ENCODE results near the gene ADCY5. TPM values are rescaled to one million over a fixed set of nuclear protein-coding genes. Genes with fewer than 3 reads are reported as not detected.

The ADCY5 gene
- total RNA-seq, 4 donors from 2014 or later, result 119 to 251 (median 185) TPM

DNA sequence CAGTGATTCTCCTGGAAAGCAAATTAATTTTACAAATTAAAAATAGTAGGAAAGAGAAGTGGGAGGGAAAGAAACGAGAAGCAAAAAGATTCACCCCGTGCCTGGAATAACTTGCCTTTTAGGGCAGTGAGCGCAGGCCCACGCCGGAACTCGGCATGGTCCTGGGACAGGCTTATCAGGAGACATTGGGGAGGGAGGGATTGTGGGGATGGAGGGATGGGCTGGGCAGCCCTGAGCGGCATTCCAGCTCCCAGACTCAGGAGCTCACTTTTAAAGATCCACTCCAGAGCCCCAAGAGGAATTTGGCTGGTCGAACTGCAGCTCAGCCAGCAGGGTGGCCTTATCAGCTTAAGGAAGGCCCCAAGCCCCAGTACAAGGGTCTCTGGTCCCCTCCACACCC lies 117.9 kb downstream of the ADCY5 start:
- WGBS, 2 donors (ENCODE audit: low coverage in 1 of 2), result 7 to 50% methylated on average over 5 to 7 of the region's 8 CpGs
- peak; percentile 72 for ATAC-seq
- Histone ChIP-seq H3K9me3 (no peaks in the 10 kb centered on the region), H3K36me3 (peaks cover 0 to 23% of the 10 kb centered on the region in 2 donors), H3K27me3 (no peaks in the 10 kb centered on the region), H3K27ac (peak overlapping the region; percentile 60 to 90 (median 86)), H3K4me3 (no peak overlapping the region), H3K4me1 (peaks cover 10 to 100% (median 24%) of the 10 kb centered on the region in 3 donors)
- TF ChIP-seq POLR2A (IDR thresholded peaks at IDR 0.05), result no peak
- TF ChIP-seq EP300 (IDR thresholded peaks at IDR 0.05), result no peak
- TF ChIP-seq, protein P1, sequence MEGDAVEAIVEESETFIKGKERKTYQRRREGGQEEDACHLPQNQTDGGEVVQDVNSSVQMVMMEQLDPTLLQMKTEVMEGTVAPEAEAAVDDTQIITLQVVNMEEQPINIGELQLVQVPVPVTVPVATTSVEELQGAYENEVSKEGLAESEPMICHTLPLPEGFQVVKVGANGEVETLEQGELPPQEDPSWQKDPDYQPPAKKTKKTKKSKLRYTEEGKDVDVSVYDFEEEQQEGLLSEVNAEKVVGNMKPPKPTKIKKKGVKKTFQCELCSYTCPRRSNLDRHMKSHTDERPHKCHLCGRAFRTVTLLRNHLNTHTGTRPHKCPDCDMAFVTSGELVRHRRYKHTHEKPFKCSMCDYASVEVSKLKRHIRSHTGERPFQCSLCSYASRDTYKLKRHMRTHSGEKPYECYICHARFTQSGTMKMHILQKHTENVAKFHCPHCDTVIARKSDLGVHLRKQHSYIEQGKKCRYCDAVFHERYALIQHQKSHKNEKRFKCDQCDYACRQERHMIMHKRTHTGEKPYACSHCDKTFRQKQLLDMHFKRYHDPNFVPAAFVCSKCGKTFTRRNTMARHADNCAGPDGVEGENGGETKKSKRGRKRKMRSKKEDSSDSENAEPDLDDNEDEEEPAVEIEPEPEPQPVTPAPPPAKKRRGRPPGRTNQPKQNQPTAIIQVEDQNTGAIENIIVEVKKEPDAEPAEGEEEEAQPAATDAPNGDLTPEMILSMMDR (IDR thresholded peaks at IDR 0.05), result no peak
- peak; percentile 63 for TF ChIP-seq POLR2AphosphoS5 (IDR thresholded peaks at IDR 0.05)

DNA sequence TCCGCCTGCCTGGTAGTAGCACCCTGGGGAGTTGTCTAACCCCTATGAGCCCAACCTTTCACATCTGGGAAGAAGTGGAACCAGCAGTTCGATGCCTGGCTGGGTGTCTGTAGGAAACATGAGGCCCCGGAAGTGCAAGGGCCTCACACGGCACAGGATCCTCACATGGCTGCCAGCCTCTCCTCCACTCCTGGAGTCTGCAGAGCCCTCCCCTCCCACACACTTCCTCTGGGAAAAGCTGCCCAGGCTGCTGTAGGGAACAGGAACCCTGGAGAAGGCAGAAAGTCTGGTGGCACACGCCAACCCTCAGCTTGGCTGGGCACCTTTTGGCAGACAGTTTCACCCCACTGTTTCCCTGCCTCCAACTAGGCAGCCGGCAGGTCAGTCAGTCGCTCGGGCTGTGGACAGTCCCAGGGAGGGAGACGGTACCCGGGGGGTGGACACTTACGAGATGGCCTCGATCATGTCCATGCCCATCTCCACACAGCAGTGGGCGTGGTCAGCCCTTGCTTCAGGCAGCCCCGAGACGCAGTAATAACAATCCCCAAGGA lies 118.4 kb downstream of the ADCY5 start:
- Histone ChIP-seq H3K4me1 (peaks cover 10 to 100% (median 23%) of the 10 kb centered on the region in 3 donors), H3K36me3 (peaks cover 0 to 28% of the 10 kb centered on the region in 2 donors), H3K27me3 (no peaks in the 10 kb centered on the region), H3K4me3 (no peak overlapping the region), H3K27ac (peak overlapping the region; percentile 60 to 90 (median 86)), H3K9me3 (no peaks in the 10 kb centered on the region)
- 0 to 46% methylated on average over 1 to 7 of the region's 15 CpGs for WGBS, 2 donors (ENCODE audit: low coverage in 1 of 2)
- TF ChIP-seq, protein P1 (IDR thresholded peaks at IDR 0.05), result no peak
- TF ChIP-seq POLR2AphosphoS5 (IDR thresholded peaks at IDR 0.05), result no peak
- TF ChIP-seq POLR2A (IDR thresholded peaks at IDR 0.05), result no peak
- TF ChIP-seq EP300 (IDR thresholded peaks at IDR 0.05), result no peak
- ATAC-seq, result peak; percentile 67

DNA sequence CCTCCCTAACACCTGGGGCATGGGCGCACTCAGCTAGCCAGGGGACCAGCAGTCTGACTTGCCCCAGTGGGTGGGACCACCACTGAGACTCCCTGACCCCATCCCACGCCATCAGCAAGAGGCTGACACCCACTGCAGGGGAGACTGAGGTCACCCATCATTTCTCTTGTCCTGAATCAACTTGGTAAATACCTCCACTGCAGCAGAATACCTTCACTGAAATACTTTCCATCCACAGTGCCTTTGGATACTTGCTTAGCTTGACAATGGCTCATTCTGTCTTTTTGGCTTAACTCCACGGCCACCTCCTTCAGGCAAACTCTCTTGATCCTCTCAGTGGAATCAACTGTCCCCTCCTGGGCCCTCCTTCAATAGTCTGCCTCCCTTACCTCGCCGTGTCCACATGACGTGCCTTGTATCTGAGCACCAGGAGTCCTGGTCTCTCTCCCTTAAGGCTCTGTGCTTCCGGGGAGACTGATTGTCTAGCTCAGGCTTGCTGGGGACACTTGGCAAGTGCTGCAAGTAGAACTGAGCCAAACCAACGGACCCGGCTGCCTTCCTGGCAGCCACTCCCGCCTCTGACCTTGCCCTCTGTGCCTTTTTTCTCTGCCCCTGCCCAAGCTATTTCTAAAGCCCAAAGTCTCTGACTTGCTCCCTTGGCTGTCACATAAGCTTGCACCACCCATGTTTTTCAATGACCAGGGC lies 119.1 kb downstream of the ADCY5 start:
- H3K27me3 ChIP-seq, result no peaks in the 10 kb centered on the region
- no peak overlapping the region for H3K4me3 ChIP-seq
- H3K9me3 ChIP-seq, result no peaks in the 10 kb centered on the region
- peaks cover 0 to 35% of the 10 kb centered on the region in 2 donors for H3K36me3 ChIP-seq
- ATAC-seq, result no peak
- no peak for TF ChIP-seq POLR2AphosphoS5 (IDR thresholded peaks at IDR 0.05)
- TF ChIP-seq, protein P1 (IDR thresholded peaks at IDR 0.05), result no peak
- TF ChIP-seq EP300 (IDR thresholded peaks at IDR 0.05), result no peak
- no peak for TF ChIP-seq POLR2A (IDR thresholded peaks at IDR 0.05)
- WGBS, 2 donors (ENCODE audit: low coverage in 1 of 2), result 29 to 47% methylated on average over 6 to 8 of the region's 10 CpGs
- peak overlapping the region; percentile 60 to 90 (median 86) for H3K27ac ChIP-seq
- peaks cover 10 to 100% (median 22%) of the 10 kb centered on the region in 3 donors for H3K4me1 ChIP-seq

DNA sequence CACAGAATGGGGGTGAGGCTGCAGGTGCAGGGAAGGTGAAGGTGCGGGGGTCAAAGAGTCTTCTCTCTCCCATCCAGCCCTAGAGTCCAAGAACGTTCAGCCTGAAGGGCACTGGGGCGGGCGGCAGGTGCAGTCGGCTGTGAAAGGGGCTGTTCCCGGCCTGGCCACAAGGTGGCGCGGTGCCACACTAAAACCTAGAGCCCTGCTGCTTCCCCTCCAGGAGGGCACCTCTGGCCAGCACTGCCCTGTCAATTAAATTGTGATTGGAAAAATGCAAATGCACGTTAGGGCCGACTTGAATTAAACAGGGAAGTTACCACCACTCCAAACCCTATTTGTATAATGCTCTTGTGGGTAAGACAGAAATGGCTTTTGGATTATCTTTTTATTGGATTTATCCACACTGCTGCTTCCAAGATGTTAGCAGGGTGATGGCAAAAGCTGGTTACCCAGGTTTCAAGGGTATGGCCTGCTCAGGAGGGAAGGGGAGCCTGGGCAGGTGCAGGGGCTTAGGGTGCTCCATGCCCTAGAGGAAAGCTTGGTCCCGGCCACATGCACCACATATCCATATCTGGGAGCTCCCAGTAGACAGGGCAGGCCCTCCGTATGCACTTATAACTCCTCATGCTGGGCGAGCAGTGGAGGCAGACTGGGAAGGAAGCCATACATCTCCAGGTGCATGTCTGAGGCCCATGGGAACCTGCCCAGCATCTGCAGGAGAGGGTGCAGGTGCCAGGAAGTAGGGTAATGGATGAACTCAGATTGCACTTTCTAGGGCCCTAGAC lies 119.8 kb downstream of the ADCY5 start:
- H3K27me3 ChIP-seq, result no peaks in the 10 kb centered on the region
- WGBS, 2 donors (ENCODE audit: low coverage in 1 of 2), result 0 to 5% methylated on average over 4 to 6 of the region's 13 CpGs
- H3K4me1 ChIP-seq, result peaks cover 10 to 100% (median 23%) of the 10 kb centered on the region in 3 donors

More for the DNA sequence above, 119.8 kb downstream of the ADCY5 start:
- Histone ChIP-seq H3K27ac (peak overlapping the region; percentile 60 to 90 (median 86)), H3K36me3 (peaks cover 0 to 43% of the 10 kb centered on the region in 2 donors), H3K9me3 (no peaks in the 10 kb centered on the region), H3K4me3 (no peak overlapping the region)
- TF ChIP-seq POLR2A (IDR thresholded peaks at IDR 0.05) (no peak), POLR2AphosphoS5 (IDR thresholded peaks at IDR 0.05) (no peak)
- TF ChIP-seq, protein P1 (IDR thresholded peaks at IDR 0.05), result peak in 3 of 4 experiments; percentile 95 to 98 (median 98)
- ATAC-seq, result peak; percentile 48
